ENCODE measurements around the gene PCBP3.
"Not testable (repeated sequence)": the region's sequence is repeated elsewhere in the genome, so short reads cannot be mapped to it uniquely, and the experiment has no call there.

PCBP3 gene

GRCh38 chr21:45802956-45803617 is 159.6 kb downstream of the PCBP3 start:
- DNase-seq (ENCODE audit: low read depth in 1 of 2, low spot score in 1 of 2) = no peak

DNA sequence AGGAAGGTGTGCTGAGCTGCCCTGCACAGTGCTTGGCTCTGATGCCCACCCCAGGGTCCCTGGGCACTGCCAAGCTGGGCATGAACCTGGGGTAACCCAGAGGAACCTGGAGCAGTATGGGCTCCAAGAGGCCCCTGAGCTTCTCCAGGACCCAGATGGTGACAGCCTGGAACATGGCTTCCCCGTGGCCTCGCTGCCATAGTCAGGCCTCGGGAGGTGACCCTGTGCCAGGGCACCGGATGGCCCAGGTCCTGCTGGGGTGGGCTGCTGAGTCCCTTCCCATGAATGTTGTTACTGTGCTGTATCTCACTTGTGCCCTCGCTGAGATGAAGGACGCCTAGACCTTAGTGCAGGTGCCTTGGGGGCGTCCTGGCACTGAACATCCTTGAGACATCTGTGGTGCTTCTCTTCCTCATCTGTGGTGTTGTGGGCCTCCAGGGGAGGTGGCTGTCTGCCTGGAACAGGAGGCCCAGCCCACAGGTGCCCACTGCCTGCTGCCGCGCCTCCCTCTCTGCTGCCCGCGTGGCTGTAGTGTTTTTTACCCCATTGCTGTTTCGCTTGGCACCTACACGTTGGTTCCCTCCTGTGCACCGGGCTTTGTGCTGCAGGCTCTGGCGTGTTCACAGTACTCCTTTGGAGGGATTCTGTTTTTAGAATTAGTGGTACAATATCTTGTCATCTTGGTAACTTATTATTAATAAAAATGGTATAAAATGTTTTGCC is 160.3 kb downstream of the PCBP3 start:
- no peak for DNase-seq (ENCODE audit: low read depth in 1 of 2, low spot score in 1 of 2)

DNA sequence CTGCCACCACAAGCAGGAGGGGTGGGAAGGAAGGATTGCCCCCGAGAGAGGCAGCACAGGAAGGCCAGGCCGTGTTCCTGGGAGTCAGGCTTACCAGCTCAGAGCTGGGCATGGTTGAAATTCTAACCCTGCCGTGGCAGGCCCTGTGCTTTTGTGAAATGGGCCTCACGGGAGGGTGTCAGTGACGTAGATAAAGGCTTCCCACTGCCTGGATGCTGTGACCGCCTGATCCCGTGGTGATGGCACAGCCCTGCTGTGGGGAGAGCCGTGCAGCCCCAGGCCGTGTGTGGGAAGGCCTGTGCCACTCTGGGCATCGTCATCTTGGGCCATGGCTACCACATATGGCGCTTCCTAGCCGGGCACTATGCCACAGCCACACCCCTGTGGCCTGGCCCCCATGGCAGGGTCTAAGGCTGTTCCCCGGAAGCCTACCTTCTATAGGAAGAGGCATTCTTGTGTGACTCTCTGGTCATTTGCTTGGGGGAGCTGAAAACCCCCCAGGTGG is 161.3 kb downstream of the PCBP3 start:
- DNase-seq (ENCODE audit: low read depth in 1 of 2, low spot score in 1 of 2) = no peak

DNA sequence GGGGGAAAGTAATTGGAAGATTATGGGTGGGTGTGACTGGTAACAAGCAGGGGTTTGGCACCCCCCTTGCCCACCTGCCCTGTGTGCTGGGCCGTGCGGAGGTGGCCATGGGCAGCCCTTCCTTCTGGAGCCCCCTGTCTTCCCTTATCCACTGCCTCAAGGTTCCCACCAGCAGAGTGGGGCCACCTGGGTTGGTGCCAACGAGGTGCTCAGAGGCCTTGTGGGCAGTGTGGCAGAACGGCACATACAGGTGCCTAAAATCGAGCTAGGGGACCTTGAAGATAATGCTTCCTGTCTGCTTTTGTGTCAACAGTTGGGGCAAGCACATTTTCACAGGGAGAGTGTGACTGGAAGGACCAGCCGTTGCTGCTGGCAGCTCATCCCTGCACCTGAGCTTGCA is 161.8 kb downstream of the PCBP3 start:
- no peak for DNase-seq (ENCODE audit: low read depth in 1 of 2, low spot score in 1 of 2)

- no peak for DNase-seq (ENCODE audit: low read depth in 1 of 2, low spot score in 1 of 2)
Measured at GRCh38 chr21:45806042-45806441, 162.5 kb downstream of the PCBP3 start.

DNA sequence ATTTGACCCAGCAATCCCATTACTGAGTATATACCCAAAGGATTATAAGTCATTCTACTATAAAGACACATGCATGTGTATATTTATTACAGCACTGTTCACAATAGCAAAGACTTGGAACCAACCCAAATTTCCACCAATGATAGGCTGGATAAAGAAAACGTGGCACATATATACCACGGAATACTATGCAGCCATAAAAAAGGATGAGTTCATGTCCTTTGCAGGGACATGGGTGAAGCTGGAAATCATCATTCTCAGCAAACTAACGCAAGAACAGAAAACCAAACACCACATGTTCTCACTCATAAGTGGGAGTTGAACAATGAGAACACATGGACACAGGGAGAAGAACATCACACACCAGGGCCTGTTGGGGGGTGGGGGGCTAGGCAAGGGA is 165.1 kb downstream of the PCBP3 start:
- not testable (repeated sequence) for DNase-seq (ENCODE audit: low read depth in 1 of 2, low spot score in 1 of 2)

GRCh38 chr21:45809421-45809820 is 165.9 kb downstream of the PCBP3 start:
- no peak for DNase-seq (ENCODE audit: low read depth in 1 of 2, low spot score in 1 of 2)

GRCh38 chr21:45811136-45811535 is 167.6 kb downstream of the PCBP3 start:
- no peak for DNase-seq (ENCODE audit: low read depth in 1 of 2, low spot score in 1 of 2)

GRCh38 chr21:45814210-45814940 is 170.8 kb downstream of the PCBP3 start:
- DNase-seq (ENCODE audit: low read depth in 1 of 2, low spot score in 1 of 2) = not testable (repeated sequence)

- not testable (repeated sequence) for DNase-seq (ENCODE audit: low read depth in 1 of 2, low spot score in 1 of 2)
Measured at GRCh38 chr21:45815781-45816180, 172.3 kb downstream of the PCBP3 start.

DNA sequence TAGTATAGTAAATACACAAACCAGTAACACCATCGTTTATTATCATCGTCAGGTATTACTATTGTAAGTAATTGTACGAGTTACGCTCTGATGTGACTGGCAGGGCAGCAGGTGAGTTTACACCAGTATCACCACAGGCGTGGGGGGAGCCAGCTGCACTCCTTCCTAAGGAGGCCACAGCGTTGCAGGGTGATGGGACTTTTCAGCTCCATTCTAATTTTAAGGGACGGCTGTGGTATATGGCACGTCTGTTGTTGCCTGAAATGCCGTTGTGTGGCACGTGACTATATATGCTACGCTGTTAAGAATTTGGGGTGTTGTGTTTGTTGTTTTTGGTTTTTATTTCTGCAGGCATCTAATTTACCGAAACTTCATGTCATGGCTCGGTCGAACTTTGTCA is 173.3 kb downstream of the PCBP3 start:
- no peak for DNase-seq (ENCODE audit: low read depth in 1 of 2, low spot score in 1 of 2)

DNA sequence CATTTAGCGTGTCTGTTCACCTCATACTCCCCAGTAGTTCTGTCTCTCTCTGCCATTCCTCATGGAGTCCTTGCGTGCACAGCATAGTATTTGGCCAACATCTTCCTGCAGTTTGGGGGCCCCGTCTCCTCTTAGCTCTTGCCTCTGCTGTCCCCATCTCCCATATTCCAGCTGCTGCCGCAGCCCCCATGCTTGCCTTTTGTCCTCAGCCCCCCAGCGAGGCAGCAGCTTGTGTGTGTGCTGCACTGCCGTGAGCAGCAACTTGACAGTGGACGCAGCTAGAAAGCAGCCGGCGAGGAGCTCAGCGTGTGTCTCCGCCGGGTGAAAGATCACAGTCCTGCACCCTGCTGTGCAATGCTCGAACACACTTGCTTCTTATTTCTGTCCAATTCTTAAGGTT is 173.8 kb downstream of the PCBP3 start:
- no peak for DNase-seq (ENCODE audit: low read depth in 1 of 2, low spot score in 1 of 2)

GRCh38 chr21:45818276-45818903 is 174.9 kb downstream of the PCBP3 start:
- no peak for DNase-seq (ENCODE audit: low read depth in 1 of 2, low spot score in 1 of 2)

DNA sequence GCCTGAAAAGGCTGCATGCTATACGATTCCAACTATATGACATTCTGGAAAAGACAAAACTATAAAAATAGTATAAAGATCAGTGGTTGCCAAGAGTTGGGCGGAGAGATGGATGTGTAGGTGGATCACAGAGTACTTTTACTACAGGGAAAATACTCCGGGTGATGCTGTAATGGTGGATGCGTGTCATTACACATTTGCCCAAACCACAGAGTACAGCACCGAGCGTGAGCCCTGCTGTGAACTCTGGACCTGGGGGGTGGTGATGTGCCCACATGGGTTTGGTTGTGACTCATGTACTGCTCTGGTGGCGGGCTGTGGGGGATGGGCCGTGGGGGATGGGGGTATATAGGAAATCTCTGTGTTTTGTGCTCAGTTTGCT is 175.4 kb downstream of the PCBP3 start:
- DNase-seq (ENCODE audit: low read depth in 1 of 2, low spot score in 1 of 2) = peak in 1 of 2 donors; percentile 61

- DNase-seq (ENCODE audit: low read depth in 1 of 2, low spot score in 1 of 2) = no peak
Measured at GRCh38 chr21:45819478-45820170, 176.1 kb downstream of the PCBP3 start.

- peak; percentile 55 to 60 for DNase-seq (ENCODE audit: low read depth in 1 of 2, low spot score in 1 of 2)
Measured at GRCh38 chr21:45820171-45821091, 176.9 kb downstream of the PCBP3 start.

- no peak for DNase-seq (ENCODE audit: low read depth in 1 of 2, low spot score in 1 of 2)
Measured at GRCh38 chr21:45821315-45821962, 177.9 kb downstream of the PCBP3 start.

- no peak for DNase-seq (ENCODE audit: low read depth in 1 of 2, low spot score in 1 of 2)
Measured at GRCh38 chr21:45821998-45822397, 178.5 kb downstream of the PCBP3 start.

GRCh38 chr21:45822429-45823099 is 179.0 kb downstream of the PCBP3 start:
- DNase-seq (ENCODE audit: low read depth in 1 of 2, low spot score in 1 of 2) = no peak

Measured in activated T-helper 1 cell treated with anti-CD3 and anti-CD28 coated beads, Interleukin-2, amount 50 U/mL, for 16 hours (primary cell).